Keratinocyte (primary cell): Measurements from ENCODE around the gene SEZ6L2. TPM values are rescaled to one million over a fixed set of nuclear protein-coding genes. Genes with fewer than 3 reads are reported as not detected.

Source experiments
- DNase-seq: peaks from one replicate; pipeline ENCODE4 v3.0.0-alpha.2; 2011; ENCODE audit warnings: low read depth, missing footprints, low spot score
- FAIRE-seq: peaks from 2 replicates; lab custom pipeline; 2011; peaks lifted over from hg19 to GRCh38; lab: Jason Lieb, UNC
- H2AFZ ChIP-seq: 2 replicates; pipeline ENCODE4 v1.6.0; 2012; ENCODE audit warnings: low read length, control low read depth, inconsistent platforms; ENCODE audit not compliant: control insufficient read depth
- H3K27ac ChIP-seq: 2 replicates; pipeline ENCODE4 v1.5.1; 2011; ENCODE audit warnings: low read length; ENCODE audit not compliant: control insufficient read depth, insufficient read depth
- H3K27me3 ChIP-seq: 3 replicates; pipeline ENCODE4 v1.6.0; 2011; ENCODE audit warnings: low read length; ENCODE audit not compliant: control insufficient read depth, insufficient read depth; ENCODE audit errors: extremely low read depth
- H3K36me3 ChIP-seq, 2 experiments: 2 replicates in 1 of 2; 3 replicates in 1 of 2; pipeline ENCODE4 v1.5.1; 2011; ENCODE audit warnings: low read length in 2 of 2, mild to moderate bottlenecking in 1 of 2; ENCODE audit not compliant: control insufficient read depth in 2 of 2, insufficient read depth in 2 of 2; ENCODE audit errors: extremely low read depth in 1 of 2
- H3K4me1 ChIP-seq: 3 replicates; pipeline ENCODE4 v1.5.1; 2011; ENCODE audit warnings: low read length; ENCODE audit not compliant: control insufficient read depth, insufficient read depth; ENCODE audit errors: extremely low read depth
- H3K4me2 ChIP-seq: 3 replicates; pipeline ENCODE4 v1.6.0; 2011; ENCODE audit warnings: low read depth, low read length; ENCODE audit not compliant: control insufficient read depth, insufficient read depth; ENCODE audit errors: extremely low read depth
- H3K4me3 ChIP-seq, 3 experiments: fragments of 200-600 bp in 1 of 3; sonication (generic) in 1 of 3; 2 replicates in 2 of 3; 3 replicates in 1 of 3; pipeline ENCODE4 v1.5.1; 2011 to 2016; ENCODE audit warnings: low read length in 3 of 3, mild to moderate bottlenecking in 3 of 3, control low read depth in 2 of 3, inconsistent platforms in 1 of 3, low read depth in 1 of 3, mixed read lengths in 1 of 3, mixed run types in 1 of 3, moderate library complexity in 1 of 3; ENCODE audit not compliant: control insufficient read depth in 2 of 3, insufficient read depth in 2 of 3; ENCODE audit errors: extremely low read depth in 1 of 3
- H3K79me2 ChIP-seq: 2 replicates; pipeline ENCODE4 v1.6.0; 2012; ENCODE audit warnings: low read length; ENCODE audit not compliant: control insufficient read depth, insufficient read depth
- H3K9ac ChIP-seq: 3 replicates; pipeline ENCODE4 v1.6.0; 2011; ENCODE audit warnings: low read length; ENCODE audit not compliant: control insufficient read depth, insufficient read depth; ENCODE audit errors: extremely low read depth
- H3K9me1 ChIP-seq: 3 replicates; pipeline ENCODE4 v1.6.0; 2011; ENCODE audit warnings: low read length; ENCODE audit not compliant: control insufficient read depth, insufficient read depth; ENCODE audit errors: extremely low read depth
- H3K9me3 ChIP-seq: 2 replicates; pipeline ENCODE4 v1.5.1; 2012; ENCODE audit warnings: low read depth, low read length; ENCODE audit not compliant: control insufficient read depth
- H4K20me1 ChIP-seq: 3 replicates; pipeline ENCODE4 v1.6.0; 2011; ENCODE audit warnings: low read length; ENCODE audit not compliant: control insufficient read depth, insufficient read depth; ENCODE audit errors: extremely low read depth
- EZH2 ChIP-seq: IDR thresholded peaks from one replicate; pipeline ENCODE4 v1.6.1; 2012; ENCODE audit warnings: inconsistent platforms, mild to moderate bottlenecking, low read length, moderate library complexity
- dilution Hi-C: fragments of 300-500 bp; cut with MboI; formaldehyde crosslinking; loops from one replicate; pipeline ENCODE4 v1.7.0; 2020; ENCODE audit warnings: low sequenced_read_pairs; ENCODE audit not compliant: extremely low pct_ligation_motif_present
- polyA plus RNA-seq, 5 experiments: library from polyadenylated mRNA; depleted of rRNA in 3 of 5; stranded (reverse) in 3 of 5; stranded (forward) in 1 of 5; unstranded in 1 of 5; fragments of >200 nt; gene quantifications; 1 replicate in 1 of 5; 2 replicates in 3 of 5; 3 replicates in 1 of 5; pipeline versions ENCODE4 v1.2.1 to v1.2.3, GENCODE V29; 2011 to 2012; ENCODE audit warnings: missing spikeins in 2 of 5, low read depth in 1 of 5, low replicate concordance in 1 of 5
- TF ChIP-seq, protein P1 (sequence below), 3 experiments: IDR thresholded peaks in 1 of 3; conservative IDR thresholded peaks in 1 of 3; optimal IDR thresholded peaks in 1 of 3; 2 replicates in 2 of 3; 3 replicates in 1 of 3; pipeline versions ENCODE3 to v1.5.1; 2011; ENCODE audit warnings: low read length in 3 of 3, mild to moderate bottlenecking in 3 of 3, moderate library complexity in 2 of 3, control low read depth in 1 of 3, inconsistent platforms in 1 of 3; ENCODE audit not compliant: insufficient read depth in 2 of 3; ENCODE audit errors: extremely low read depth in 1 of 3

The SEZ6L2 gene
- polyA plus RNA-seq, 1 donor (not counting 4 experiments of a cell fraction or from before 2014, with no cell fraction given) = 0.68 TPM

DNA sequence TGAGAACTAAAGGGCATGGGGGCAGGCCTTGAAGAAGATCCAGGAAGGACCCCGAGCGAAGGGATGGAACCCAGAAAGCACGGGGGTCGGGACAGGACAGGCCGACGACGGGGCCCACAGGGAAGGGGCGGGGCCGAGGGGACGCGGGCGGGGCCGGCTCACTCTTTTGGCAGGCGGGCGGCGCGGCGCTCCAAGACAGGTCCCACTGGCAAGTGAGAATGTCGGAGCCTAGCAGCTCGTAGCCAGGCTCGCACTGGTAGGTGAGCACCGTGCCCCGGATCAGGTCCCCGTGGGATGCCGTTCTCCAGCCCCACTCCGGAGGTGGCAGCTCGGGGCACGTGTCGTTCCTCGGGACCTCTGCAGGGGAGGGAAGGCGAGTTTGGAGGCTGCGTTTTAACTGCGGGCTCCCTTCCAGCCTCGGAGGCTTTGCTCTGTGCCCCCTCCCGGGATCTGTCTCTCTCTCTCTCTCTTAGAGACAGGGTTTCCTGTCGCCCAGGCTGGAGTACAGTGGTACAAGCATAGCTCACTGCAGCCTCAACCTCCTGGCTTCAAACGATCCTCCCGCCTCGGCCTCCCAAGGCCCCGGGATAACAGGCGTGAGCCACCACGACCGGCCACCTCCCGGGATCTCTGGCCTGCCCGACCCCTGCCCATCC lies 22.6 kb downstream of the SEZ6L2 start:
- FAIRE-seq (no peak), DNase-seq (no peak)
- Histone ChIP-seq H3K4me1 (no peaks in the 10 kb centered on the region), H4K20me1 (no peaks in the 10 kb centered on the region), H3K4me3 (no peak overlapping the region), H3K36me3 (no peaks in the 10 kb centered on the region), H3K27ac (no peak overlapping the region), H2AFZ (no peak overlapping the region), H3K4me2 (no peak overlapping the region), H3K9ac (no peak overlapping the region), H3K27me3 (peaks cover 26% of the 10 kb centered on the region), H3K79me2 (no peaks in the 10 kb centered on the region), H3K9me1 (no peaks in the 10 kb centered on the region), H3K9me3 (no peaks in the 10 kb centered on the region)
- dilution Hi-C loops = no loop called here
- TF ChIP-seq, protein P1, sequence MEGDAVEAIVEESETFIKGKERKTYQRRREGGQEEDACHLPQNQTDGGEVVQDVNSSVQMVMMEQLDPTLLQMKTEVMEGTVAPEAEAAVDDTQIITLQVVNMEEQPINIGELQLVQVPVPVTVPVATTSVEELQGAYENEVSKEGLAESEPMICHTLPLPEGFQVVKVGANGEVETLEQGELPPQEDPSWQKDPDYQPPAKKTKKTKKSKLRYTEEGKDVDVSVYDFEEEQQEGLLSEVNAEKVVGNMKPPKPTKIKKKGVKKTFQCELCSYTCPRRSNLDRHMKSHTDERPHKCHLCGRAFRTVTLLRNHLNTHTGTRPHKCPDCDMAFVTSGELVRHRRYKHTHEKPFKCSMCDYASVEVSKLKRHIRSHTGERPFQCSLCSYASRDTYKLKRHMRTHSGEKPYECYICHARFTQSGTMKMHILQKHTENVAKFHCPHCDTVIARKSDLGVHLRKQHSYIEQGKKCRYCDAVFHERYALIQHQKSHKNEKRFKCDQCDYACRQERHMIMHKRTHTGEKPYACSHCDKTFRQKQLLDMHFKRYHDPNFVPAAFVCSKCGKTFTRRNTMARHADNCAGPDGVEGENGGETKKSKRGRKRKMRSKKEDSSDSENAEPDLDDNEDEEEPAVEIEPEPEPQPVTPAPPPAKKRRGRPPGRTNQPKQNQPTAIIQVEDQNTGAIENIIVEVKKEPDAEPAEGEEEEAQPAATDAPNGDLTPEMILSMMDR (optimal IDR thresholded peaks at IDR 0.05 in 1 of 3, IDR thresholded peaks at IDR 0.05 in 1 of 3, conservative IDR thresholded peaks at IDR 0.05 in 1 of 3; ENCODE audit: extremely low read depth in 1 of 3, insufficient read depth in 2 of 3, low read length in 3 of 3) = no peak
- TF ChIP-seq EZH2 = peak; percentile 72

DNA sequence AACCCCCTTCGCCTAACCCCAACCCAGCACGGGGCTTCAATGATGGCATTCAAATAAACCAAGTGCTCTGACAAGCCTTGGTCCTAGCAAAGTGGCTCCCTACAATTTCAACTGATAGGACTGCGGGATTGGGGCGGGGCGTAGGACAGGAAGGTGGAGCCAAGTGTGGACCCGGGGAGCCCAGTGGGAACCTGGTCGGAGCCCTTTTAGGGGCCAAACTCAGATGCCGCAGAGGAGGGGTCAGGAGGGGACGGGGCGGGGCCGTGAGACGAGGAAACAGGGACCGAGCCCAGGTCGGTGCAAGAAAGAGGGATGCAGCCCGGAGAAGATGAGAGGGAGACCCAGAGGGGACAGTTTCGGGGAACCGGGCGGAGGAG lies 23.1 kb downstream of the SEZ6L2 start:
- no peaks in the 10 kb centered on the region for H3K9me1 ChIP-seq
- H2AFZ ChIP-seq = no peak overlapping the region
- no peaks in the 10 kb centered on the region for H3K79me2 ChIP-seq
- H4K20me1 ChIP-seq = no peaks in the 10 kb centered on the region
- no peaks in the 10 kb centered on the region for H3K36me3 ChIP-seq
- TF ChIP-seq, protein P1 (optimal IDR thresholded peaks at IDR 0.05 in 1 of 3, IDR thresholded peaks at IDR 0.05 in 1 of 3, conservative IDR thresholded peaks at IDR 0.05 in 1 of 3; ENCODE audit: extremely low read depth in 1 of 3, insufficient read depth in 2 of 3, low read length in 3 of 3) = no peak
- TF ChIP-seq EZH2 = no peak
- no peak overlapping the region for H3K4me3 ChIP-seq
- FAIRE-seq = no peak
- no peak for DNase-seq
- no peaks in the 10 kb centered on the region for H3K4me1 ChIP-seq
- H3K27me3 ChIP-seq = peaks cover 26% of the 10 kb centered on the region
- H3K9me3 ChIP-seq = no peaks in the 10 kb centered on the region
- no peak overlapping the region for H3K9ac ChIP-seq
- dilution Hi-C loops = no loop called here
- H3K4me2 ChIP-seq = no peak overlapping the region
- no peak overlapping the region for H3K27ac ChIP-seq
